Measurements from ENCODE around the gene PODXL2. TPM values are rescaled to one million over a fixed set of nuclear protein-coding genes. Genes with fewer than 3 reads are reported as not detected.

Gene PODXL2
- total RNA-seq, 2 experiments from 2014 or later: 1.9 TPM

GRCh38 chr3:127720985-127721935, 92.3 kb downstream of the PODXL2 start:
- intact Hi-C loops (cut with DNase I, micrococcal nuclease): no loop called here
- DNase-seq: no peak
- H3K27me3 Mint-ChIP-seq: peaks cover 2% of the 10 kb centered on the region
- H3K4me3 Mint-ChIP-seq: no peak overlapping the region
- POLR2A ChIA-PET: no interaction called here
- ATAC-seq: no peak
- H3K27ac Mint-ChIP-seq: no peak overlapping the region
- no peaks in the 10 kb centered on the region for H3K36me3 Mint-ChIP-seq (ENCODE audit: low read depth)
- H3K9me3 Mint-ChIP-seq (ENCODE audit: low read depth): no peaks in the 10 kb centered on the region
- CTCF ChIA-PET: interaction anchor here (1.1 kb wide), 1 partner anchor 9 kb away, joined by 3 read pairs; no protein-coding TSS in a partner anchor
- no peaks in the 10 kb centered on the region for H3K4me1 Mint-ChIP-seq

GRCh38 chr3:127722091-127722784, 93.3 kb downstream of the PODXL2 start:
- no peak for DNase-seq
- Mint-ChIP-seq H3K36me3 (ENCODE audit: low read depth) (no peaks in the 10 kb centered on the region), H3K27ac (no peak overlapping the region), H3K4me1 (no peaks in the 10 kb centered on the region), H3K4me3 (no peak overlapping the region), H3K9me3 (ENCODE audit: low read depth) (no peaks in the 10 kb centered on the region), H3K27me3 (peaks cover 2% of the 10 kb centered on the region)
- ChIA-PET CTCF (interaction anchor here (1.1 kb wide), 1 partner anchor 10 kb away, joined by 3 read pairs; no protein-coding TSS in a partner anchor), POLR2A (no interaction called here)
- intact Hi-C loops (cut with DNase I, micrococcal nuclease): no loop called here
- ATAC-seq: no peak

Small RNA genes lying within 50 kb of the gene (microRNA-seq; reads per million reads assigned to microRNA genes)
- 3.9 reads per million, percentile 7 among the genes with 10 or more reads in this experiment for gene MIR7976 (ENCODE audit: borderline replicate concordance)

Other genes starting within 250 kb of the PODXL2 start
- 10 to 100 TPM; 22.5 to 24.8 TPM for gene TPRA1, start 38.5 kb upstream of the PODXL2 start, total RNA-seq
- gene MCM2, start 30.8 kb upstream of the PODXL2 start, total RNA-seq: 100 to 1,000 TPM; 235 to 247 TPM
- gene ABTB1, start 43.8 kb downstream of the PODXL2 start, total RNA-seq: 1 to 10 TPM; 8.3 to 9.6 TPM
- gene MGLL, start 193.3 kb downstream of the PODXL2 start, total RNA-seq: under 1 TPM; 0.49 to 0.50 TPM